GM18909 (cell line): ENCODE results near the gene AKR1B1.
"Not testable (repeated sequence)": the region's sequence is repeated elsewhere in the genome, so short reads cannot be mapped to it uniquely, and the experiment has no call there.

ENCODE experiments used
- ATAC-seq: cut with Tn5 transposase; IDR thresholded peaks from one replicate; pipeline ENCODE4 v1.9.1; 2021; ENCODE audit warnings: mild to moderate bottlenecking; ENCODE audit not compliant: unreplicated experiment, poor library complexity

Gene AKR1B1

GRCh38 chr7:134458806-134459698 is at the start of gene AKR1B1:
Gene AKR1B1, minus strand, starts transcription at chr7:134459100. Its CDS starts 38 bp downstream, at chr7:134459062.
- peak; percentile 94 for ATAC-seq

GRCh38 chr7:134505856-134506255 is 47.0 kb upstream of the AKR1B1 start:
- ATAC-seq: no peak

- no peak for ATAC-seq
These were observed 45.8 kb upstream of the AKR1B1 start for GRCh38 chr7:134504660-134505164.

- ATAC-seq: no peak
These were observed 43.8 kb upstream of the AKR1B1 start for GRCh38 chr7:134502463-134503371.

GRCh38 chr7:134500982-134501381 is 42.1 kb upstream of the AKR1B1 start:
- ATAC-seq: no peak

- no peak for ATAC-seq
These were observed 41.5 kb upstream of the AKR1B1 start for GRCh38 chr7:134500406-134500805.

- ATAC-seq: no peak
These were observed 36.6 kb upstream of the AKR1B1 start for GRCh38 chr7:134495546-134495945.

- no peak for ATAC-seq
These were observed 34.2 kb upstream of the AKR1B1 start for GRCh38 chr7:134493091-134493490.

GRCh38 chr7:134487721-134488120 is 28.8 kb upstream of the AKR1B1 start:
- not testable (repeated sequence) for ATAC-seq

GRCh38 chr7:134485203-134485602 is 26.3 kb upstream of the AKR1B1 start:
- no peak for ATAC-seq

GRCh38 chr7:134483296-134483695 is 24.4 kb upstream of the AKR1B1 start:
- no peak for ATAC-seq

- ATAC-seq: no peak
These were observed 24.0 kb upstream of the AKR1B1 start for GRCh38 chr7:134482858-134483257.

GRCh38 chr7:134481167-134481566 is 22.3 kb upstream of the AKR1B1 start:
- no peak for ATAC-seq

- no peak for ATAC-seq
These were observed 21.8 kb upstream of the AKR1B1 start for GRCh38 chr7:134480730-134481129.

GRCh38 chr7:134480202-134480601 is 21.3 kb upstream of the AKR1B1 start:
- ATAC-seq: no peak

- no peak for ATAC-seq
These were observed 19.8 kb upstream of the AKR1B1 start for GRCh38 chr7:134478707-134479106.

GRCh38 chr7:134477954-134478353 is 19.1 kb upstream of the AKR1B1 start:
- ATAC-seq: no peak

- ATAC-seq: no peak
These were observed 17.1 kb upstream of the AKR1B1 start for GRCh38 chr7:134476044-134476443.

- no peak for ATAC-seq
These were observed 15.9 kb upstream of the AKR1B1 start for GRCh38 chr7:134474828-134475227.

- ATAC-seq: no peak
These were observed 15.0 kb upstream of the AKR1B1 start for GRCh38 chr7:134473861-134474291.
